ENCODE measurements around the gene DRD3.

DRD3 gene

DNA sequence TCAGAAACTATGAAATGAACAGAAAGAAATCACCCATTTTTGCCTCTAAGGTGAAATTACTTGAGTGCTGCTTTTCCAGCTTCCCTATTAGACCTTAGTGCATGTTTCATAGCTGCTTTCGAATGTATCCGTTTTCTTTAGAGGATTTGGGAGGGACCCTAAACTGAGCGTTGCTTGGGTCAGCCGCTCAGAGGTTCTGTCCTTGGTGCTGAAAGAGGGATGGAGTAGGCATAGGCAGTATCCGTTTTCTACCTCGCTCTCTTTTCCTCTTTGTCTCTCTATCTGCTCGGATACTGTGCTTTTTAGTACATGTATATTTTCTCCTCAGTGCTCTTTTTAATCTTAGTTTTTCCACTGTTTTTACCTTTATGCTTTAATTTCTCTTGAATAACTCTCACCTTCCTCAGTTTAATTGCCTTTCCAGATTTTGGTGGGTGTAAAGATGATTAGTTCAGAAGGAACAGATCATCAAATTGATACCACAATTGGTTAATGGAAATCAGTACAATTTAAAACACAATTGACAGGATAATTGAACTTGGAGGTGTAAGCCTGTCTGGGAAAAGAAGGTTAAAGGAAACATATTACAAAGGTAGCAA is at the start of gene DRD3:
Gene DRD3 (minus strand): TSS at position 283 of the 599 bp plus-strand sequence. CDS start 7,060 bp downstream, outside the sequence.
- DNase-seq, result no peak

DNA sequence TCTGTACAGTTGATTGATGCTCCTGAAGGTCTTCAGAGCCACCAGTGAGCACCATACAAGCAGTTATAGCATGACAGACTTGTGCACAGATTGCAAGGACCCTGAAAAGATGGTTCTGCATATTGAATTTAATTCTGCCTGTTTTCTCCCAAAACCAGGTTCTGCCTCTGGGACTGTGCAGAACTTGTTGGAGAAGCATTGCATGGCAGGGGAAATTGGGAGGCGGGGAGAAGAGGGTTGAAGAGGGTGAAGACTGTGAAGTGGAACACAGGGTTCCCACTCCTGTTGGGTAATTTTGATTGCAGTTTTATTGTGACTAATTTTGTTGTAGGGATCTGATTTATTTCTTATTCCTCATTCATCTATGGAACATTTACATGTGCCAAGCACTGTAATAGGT is 48.2 kb upstream of the DRD3 start:
- no peak for DNase-seq

GRCh38 chr3:114226313-114226712 is 47.5 kb upstream of the DRD3 start:
- no peak for DNase-seq

DNA sequence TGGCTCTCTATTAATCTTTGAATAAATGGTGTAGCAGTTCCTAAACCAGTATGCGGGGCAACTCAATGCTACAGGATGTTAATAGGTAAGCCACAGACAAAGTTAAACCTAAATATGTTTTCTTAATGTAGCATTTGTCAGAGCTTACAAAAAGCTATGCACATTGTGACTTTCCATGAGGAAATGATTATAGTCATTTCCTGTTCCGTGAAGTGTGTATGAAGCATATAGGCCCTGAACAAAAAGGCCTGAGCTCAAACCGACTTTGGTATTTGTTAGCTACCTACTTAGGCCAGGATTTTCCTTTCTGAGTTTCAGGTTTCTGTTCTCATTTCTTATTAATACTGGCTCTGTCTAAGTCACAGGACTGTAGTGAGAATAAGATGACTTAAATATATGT is 44.3 kb upstream of the DRD3 start:
- no peak for DNase-seq

- DNase-seq, result no peak
Observed at GRCh38 chr3:114221881-114222264, 43.0 kb upstream of the DRD3 start.

GRCh38 chr3:114221165-114221880 is 42.5 kb upstream of the DRD3 start:
- no peak for DNase-seq

DNA sequence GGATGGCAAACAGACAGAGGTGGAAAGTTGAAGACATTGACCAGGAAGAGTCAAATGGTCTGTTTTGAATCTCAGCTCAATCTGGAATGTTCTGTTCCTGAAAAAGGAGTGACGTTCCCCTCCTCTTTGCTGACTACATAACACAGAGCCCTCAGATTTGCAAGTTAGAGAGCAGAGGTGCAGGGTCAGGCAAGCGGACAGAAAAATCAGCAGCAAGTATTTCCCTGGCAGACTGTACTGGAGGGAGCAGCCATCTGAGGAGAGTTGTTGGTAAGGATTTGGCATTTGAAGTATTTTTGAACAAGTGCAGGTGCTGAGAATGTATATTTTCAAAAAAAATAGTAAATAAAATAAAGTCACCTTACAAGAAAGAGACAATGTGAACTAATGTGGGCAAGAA is 40.9 kb upstream of the DRD3 start:
- no peak for DNase-seq

- DNase-seq, result no peak
Observed at GRCh38 chr3:114218578-114219185, 39.8 kb upstream of the DRD3 start.

DNA sequence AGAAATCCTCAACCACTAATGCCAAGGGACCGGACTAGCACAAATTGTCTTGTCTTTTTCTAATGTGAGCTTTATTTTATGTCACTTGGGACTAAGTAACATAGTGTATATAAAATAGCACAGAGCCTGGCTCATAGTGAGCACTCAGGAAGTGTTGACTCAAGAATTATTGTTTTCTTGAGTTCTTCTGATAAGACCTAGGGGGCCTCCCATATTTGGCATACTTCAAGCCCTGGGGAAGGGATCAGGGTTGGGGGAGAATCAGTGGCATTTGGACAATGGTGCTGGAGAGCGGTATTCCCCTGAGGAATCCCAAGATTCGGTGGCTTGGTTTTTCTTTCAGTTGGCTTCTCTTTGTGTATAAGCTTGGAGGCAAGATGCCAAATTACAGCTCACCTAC is 39.2 kb upstream of the DRD3 start:
- DNase-seq, result no peak

DNA sequence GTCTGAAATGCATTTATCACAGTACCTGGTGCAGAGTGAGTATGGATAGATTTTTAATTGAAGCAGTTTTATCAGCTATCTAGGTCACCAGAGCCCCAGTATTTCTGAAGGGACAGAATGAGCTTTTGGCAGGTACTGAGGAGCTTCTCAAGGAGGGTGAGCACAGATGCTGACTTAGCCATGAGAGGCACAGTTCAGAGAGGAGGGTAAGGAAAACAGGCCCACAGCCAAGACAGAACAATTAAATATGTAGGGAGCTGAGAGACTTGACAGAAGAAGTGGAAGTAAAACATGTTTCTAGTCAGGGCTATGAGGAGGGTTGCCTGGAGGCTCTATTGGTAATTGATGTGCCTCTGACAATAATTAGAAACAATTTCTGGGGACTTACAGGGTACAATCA is 38.4 kb upstream of the DRD3 start:
- no peak for DNase-seq

GRCh38 chr3:114216186-114216970 is 37.5 kb upstream of the DRD3 start:
- no peak for DNase-seq

DNA sequence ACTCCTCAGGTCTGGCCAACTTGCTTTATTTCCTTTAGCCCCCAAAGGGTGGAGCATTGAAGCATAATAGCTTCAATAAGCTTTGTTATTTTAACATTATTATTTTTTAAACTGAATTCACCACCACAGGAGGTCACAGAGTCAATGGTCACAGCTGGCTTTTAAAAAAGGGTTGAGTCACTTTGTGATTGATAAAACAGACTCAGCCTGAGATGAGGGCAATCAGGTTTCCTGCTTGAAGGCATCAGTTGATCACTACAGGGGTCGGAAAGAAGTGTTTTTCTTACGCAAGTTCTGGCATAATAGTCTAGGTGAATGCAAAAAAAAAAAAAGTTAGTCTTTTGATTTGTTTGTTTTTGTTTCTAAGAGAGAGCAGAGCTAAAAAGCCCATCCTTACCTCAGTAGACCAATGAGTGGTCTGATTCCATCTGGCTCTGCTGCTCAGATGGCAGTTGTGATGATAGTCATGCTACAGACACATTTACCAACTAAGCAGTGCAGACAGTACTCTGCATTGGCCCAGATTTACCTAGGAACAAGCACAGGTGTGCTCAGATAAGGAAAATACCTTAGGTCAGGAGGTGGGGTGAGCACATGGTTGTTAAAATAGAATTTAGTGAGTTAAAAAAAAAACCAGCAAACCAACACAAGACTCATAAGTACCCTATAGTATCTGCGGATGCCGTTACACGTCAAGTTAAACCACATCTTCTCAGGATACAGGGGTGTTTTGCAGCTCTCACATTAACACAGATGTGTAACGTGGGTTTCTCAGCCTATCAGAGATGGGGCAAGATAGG is 35.9 kb upstream of the DRD3 start:
- no peak for DNase-seq

DNA sequence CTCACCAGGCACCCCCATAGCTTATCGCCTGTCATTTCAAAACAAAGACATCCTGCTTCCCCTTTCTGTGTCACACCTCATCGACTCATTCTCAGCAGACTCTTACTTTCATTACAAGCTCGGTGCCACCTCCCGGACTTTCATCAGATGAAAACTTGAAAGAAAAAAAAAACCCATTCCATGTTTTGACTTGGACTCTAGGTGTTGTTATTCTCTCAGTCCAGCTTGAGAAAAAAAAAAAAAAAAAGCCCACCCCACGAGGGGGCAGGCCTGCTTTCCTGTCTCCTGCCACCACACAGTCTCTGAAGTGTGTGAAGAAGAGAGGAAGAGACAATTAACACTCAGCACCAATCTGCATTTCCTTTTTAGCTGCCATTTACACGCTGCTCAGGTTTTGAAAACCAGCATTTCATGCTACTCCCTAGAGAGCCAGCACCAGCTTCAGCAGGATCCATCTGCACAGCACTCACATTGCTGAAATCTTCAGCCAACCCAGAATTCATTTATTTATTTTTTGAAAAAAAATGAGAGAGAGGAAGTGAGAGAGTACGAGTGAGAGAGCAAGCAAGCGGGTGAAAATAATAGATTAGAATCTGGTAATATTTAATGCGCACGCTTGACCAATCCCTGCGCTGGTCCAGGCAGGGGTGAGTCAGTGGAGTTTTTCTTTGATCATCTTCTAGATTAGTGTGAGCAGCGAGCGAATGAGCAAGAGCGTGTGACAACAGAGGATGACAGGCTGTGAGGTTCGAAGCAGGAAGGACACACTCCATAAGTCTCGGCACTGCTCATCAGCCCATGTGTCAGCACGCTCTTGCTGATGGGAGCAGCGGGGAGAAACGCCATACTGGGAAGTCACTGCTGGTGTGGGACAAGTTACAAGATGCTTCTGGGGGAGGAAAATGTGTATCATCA is 35.0 kb upstream of the DRD3 start:
- DNase-seq, result no peak

DNA sequence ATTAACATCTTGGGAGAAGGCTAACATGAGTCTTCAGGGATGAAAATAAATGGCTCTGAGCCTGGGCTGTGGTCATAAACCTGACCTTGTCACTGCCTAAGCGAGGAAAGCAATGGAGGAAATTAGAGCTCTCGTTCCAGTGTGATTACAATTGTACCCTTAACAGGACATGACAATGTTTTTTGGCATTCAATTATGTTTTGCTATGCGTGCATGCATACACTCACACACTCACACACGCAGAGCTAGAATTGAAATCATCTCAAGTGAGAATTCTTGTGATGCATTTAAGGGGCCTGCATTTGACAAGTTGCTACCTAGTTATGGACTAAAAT is 34.4 kb upstream of the DRD3 start:
- no peak for DNase-seq

DNA sequence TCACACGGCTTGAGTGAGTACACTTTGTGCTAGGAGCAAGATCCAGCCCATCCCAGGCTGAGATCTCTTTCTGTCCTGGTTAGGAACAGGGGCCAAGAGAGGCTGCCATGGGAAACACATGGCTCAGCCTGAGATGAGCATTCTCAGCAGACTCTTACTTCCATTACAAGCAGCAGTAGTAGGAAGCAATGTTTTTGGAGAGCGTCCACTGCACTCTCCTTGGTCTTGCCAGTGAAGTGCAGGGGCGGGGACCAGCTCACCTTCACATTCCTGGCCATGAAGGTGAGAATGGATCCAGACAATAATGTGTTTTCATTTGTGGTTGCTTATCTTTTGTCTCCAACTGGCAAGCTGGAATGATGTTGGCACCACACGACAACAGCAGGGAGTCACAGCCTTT is 33.8 kb upstream of the DRD3 start:
- DNase-seq, result no peak

DNA sequence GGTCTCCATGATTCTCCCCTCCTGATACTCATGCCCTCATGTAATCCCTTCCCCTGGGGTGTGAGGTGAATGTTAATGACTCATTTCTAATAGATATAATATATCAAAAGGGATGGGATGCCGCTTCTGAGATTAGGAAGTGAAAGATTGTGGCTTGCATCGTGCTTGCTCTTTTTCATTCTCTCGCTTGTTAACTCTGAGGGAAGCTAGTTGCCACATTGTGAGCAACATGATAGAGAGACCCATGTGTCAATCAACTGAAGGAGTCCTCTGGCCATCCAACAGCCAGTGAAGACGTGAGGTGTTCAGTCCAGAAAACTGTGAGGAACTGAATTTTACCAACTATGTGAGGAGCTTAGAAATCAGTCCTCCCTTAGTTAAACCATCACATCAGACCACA is 28.9 kb upstream of the DRD3 start:
- DNase-seq, result no peak

DNA sequence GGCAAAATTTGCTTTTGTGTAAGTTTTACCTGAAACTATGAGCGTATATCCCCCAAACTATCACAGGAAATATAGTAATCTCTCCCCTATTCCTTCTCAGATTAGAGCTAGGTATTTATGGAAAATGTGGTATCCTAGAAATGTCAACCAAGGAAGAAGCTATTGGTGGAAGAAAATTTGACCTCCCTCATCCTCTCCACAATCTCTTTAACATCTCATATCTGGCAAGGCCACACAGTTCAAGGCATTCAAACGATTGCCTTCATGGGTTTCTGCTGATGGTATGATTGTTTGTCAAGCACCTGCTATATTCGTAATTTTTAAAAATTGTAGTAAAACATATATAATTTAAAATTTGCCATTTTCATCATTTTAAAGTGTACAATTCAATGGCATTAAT is 27.5 kb upstream of the DRD3 start:
- DNase-seq, result no peak

GRCh38 chr3:114205541-114205940 is 26.7 kb upstream of the DRD3 start:
- DNase-seq, result no peak

- no peak for DNase-seq
Observed at GRCh38 chr3:114194750-114195149, 15.9 kb upstream of the DRD3 start.

GRCh38 chr3:114192136-114192535 is 13.3 kb upstream of the DRD3 start:
- DNase-seq, result no peak

- no peak for DNase-seq
Observed at GRCh38 chr3:114186501-114186900, 7.6 kb upstream of the DRD3 start.

DNA sequence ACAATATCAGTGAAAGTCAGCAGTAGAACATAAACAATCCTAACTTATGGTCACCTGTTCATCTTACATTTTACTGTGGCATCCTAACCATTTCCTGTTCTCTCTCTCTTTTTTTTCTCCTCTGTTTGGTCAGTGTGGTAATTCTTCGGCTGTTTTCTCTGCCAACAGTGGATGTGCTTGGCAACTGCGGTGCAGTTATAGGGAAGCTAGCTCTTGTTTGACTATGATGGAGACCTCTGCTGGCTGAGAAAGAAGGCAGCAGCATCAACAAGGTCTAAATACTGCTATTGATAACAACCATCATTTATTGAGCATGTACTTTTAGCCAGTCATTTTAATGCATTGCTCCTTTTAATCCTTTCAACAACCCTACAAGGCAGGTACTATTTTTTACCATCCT is 723 bp upstream of the DRD3 start:
- DNase-seq, result no peak

All from hippocampal formation (tissue), 2 donors.